ENCODE data around the gene ROR2.
"Not testable (repeated sequence)": the region's sequence is repeated elsewhere in the genome, so short reads cannot be mapped to it uniquely, and the experiment has no call there.

ROR2 gene

GRCh38 chr9:91949946-91950664, at the start of gene ROR2:
ROR2 (minus strand) TSS chr9:91950228.
- ATAC-seq = peak; percentile 91
- H3K27me3 Mint-ChIP-seq = peaks cover 63% of the 10 kb centered on the region

GRCh38 chr9:91995000-91995655, 45.1 kb upstream of the ROR2 start:
- H3K36me3 Mint-ChIP-seq (ENCODE audit: low read depth) = no peaks in the 10 kb centered on the region
- no peaks in the 10 kb centered on the region for H3K4me1 Mint-ChIP-seq
- ATAC-seq = no peak

More at GRCh38 chr9:91949946-91950664, at the start of gene ROR2:
- H3K27ac Mint-ChIP-seq = no peak within 1 kb of the TSS
- peak within 1 kb of the TSS; percentile 56 for H3K4me3 Mint-ChIP-seq
- peaks cover 4% of the 10 kb centered on the region for H3K4me1 Mint-ChIP-seq
- no peaks in the 10 kb centered on the region for H3K36me3 Mint-ChIP-seq (ENCODE audit: low read depth)
- DNase-seq = peak; percentile 67
- H3K9me3 Mint-ChIP-seq = no peaks in the 10 kb centered on the region

GRCh38 chr9:91994422-91994821, 44.4 kb upstream of the ROR2 start:
- no peak overlapping the region for H3K27ac Mint-ChIP-seq
- H3K36me3 Mint-ChIP-seq (ENCODE audit: low read depth) = no peaks in the 10 kb centered on the region
- DNase-seq = no peak
- H3K27me3 Mint-ChIP-seq = peaks cover 24% of the 10 kb centered on the region
- no peak for ATAC-seq
- no peak overlapping the region for H3K4me3 Mint-ChIP-seq
- no peaks in the 10 kb centered on the region for H3K4me1 Mint-ChIP-seq
- no peaks in the 10 kb centered on the region for H3K9me3 Mint-ChIP-seq

More at GRCh38 chr9:91995000-91995655, 45.1 kb upstream of the ROR2 start:
- Mint-ChIP-seq H3K4me3 (no peak overlapping the region), H3K27ac (no peak overlapping the region), H3K27me3 (peaks cover 23% of the 10 kb centered on the region), H3K9me3 (no peaks in the 10 kb centered on the region)
- DNase-seq = no peak

- Mint-ChIP-seq H3K4me3 (no peak overlapping the region), H3K27ac (no peak overlapping the region), H3K27me3 (peaks cover 21% of the 10 kb centered on the region), H3K9me3 (no peaks in the 10 kb centered on the region), H3K36me3 (ENCODE audit: low read depth) (no peaks in the 10 kb centered on the region), H3K4me1 (no peaks in the 10 kb centered on the region)
- DNase-seq (no peak), ATAC-seq (no peak)
These were observed 42.5 kb upstream of the ROR2 start for GRCh38 chr9:91992461-91993041.

GRCh38 chr9:91991721-91992341, 41.8 kb upstream of the ROR2 start:
- Mint-ChIP-seq H3K27ac (no peak overlapping the region), H3K27me3 (peaks cover 21% of the 10 kb centered on the region), H3K4me3 (no peak overlapping the region), H3K36me3 (ENCODE audit: low read depth) (no peaks in the 10 kb centered on the region), H3K9me3 (no peaks in the 10 kb centered on the region), H3K4me1 (no peaks in the 10 kb centered on the region)
- ATAC-seq (no peak), DNase-seq (no peak)

- no peaks in the 10 kb centered on the region for H3K9me3 Mint-ChIP-seq
- H3K4me3 Mint-ChIP-seq = no peak overlapping the region
- no peak for DNase-seq
- H3K27me3 Mint-ChIP-seq = peaks cover 5% of the 10 kb centered on the region
- H3K27ac Mint-ChIP-seq = no peak overlapping the region
- no peaks in the 10 kb centered on the region for H3K4me1 Mint-ChIP-seq
- no peaks in the 10 kb centered on the region for H3K36me3 Mint-ChIP-seq (ENCODE audit: low read depth)
- ATAC-seq = no peak
These were observed 36.2 kb upstream of the ROR2 start for GRCh38 chr9:91986248-91986647.

- ATAC-seq = no peak
- no peak for DNase-seq
- no peaks in the 10 kb centered on the region for H3K4me1 Mint-ChIP-seq
- no peak overlapping the region for H3K27ac Mint-ChIP-seq
- no peaks in the 10 kb centered on the region for H3K36me3 Mint-ChIP-seq (ENCODE audit: low read depth)
- H3K27me3 Mint-ChIP-seq = peaks cover 5% of the 10 kb centered on the region
- no peaks in the 10 kb centered on the region for H3K9me3 Mint-ChIP-seq
- no peak overlapping the region for H3K4me3 Mint-ChIP-seq
These were observed 35.7 kb upstream of the ROR2 start for GRCh38 chr9:91985692-91986091.

GRCh38 chr9:91978740-91979414, 28.8 kb upstream of the ROR2 start:
- peaks cover 5% of the 10 kb centered on the region for H3K27me3 Mint-ChIP-seq
- no peak overlapping the region for H3K4me3 Mint-ChIP-seq
- no peak overlapping the region for H3K27ac Mint-ChIP-seq
- no peaks in the 10 kb centered on the region for H3K9me3 Mint-ChIP-seq
- no peaks in the 10 kb centered on the region for H3K36me3 Mint-ChIP-seq (ENCODE audit: low read depth)
- ATAC-seq = no peak
- no peaks in the 10 kb centered on the region for H3K4me1 Mint-ChIP-seq
- DNase-seq = no peak

- H3K36me3 Mint-ChIP-seq (ENCODE audit: low read depth); H3K9me3 Mint-ChIP-seq; H3K27me3 Mint-ChIP-seq; H3K4me3 Mint-ChIP-seq; DNase-seq; H3K4me1 Mint-ChIP-seq; ATAC-seq; H3K27ac Mint-ChIP-seq: not testable (repeated sequence)
These were observed 25.2 kb upstream of the ROR2 start for GRCh38 chr9:91975254-91975653.

- no peaks in the 10 kb centered on the region for H3K9me3 Mint-ChIP-seq
- ATAC-seq (no peak), DNase-seq (no peak)
- H3K4me3 Mint-ChIP-seq = no peak overlapping the region
- peaks cover 5% of the 10 kb centered on the region for H3K27me3 Mint-ChIP-seq
- no peaks in the 10 kb centered on the region for H3K36me3 Mint-ChIP-seq (ENCODE audit: low read depth)
- H3K27ac Mint-ChIP-seq = no peak overlapping the region
- no peaks in the 10 kb centered on the region for H3K4me1 Mint-ChIP-seq
These were observed 22.7 kb upstream of the ROR2 start for GRCh38 chr9:91972711-91973110.

GRCh38 chr9:91972076-91972626, 22.1 kb upstream of the ROR2 start:
- DNase-seq = no peak
- no peak for ATAC-seq
- H3K9me3 Mint-ChIP-seq = no peaks in the 10 kb centered on the region
- no peak overlapping the region for H3K4me3 Mint-ChIP-seq
- H3K27me3 Mint-ChIP-seq = peaks cover 5% of the 10 kb centered on the region
- H3K36me3 Mint-ChIP-seq (ENCODE audit: low read depth) = no peaks in the 10 kb centered on the region
- H3K27ac Mint-ChIP-seq = no peak overlapping the region
- H3K4me1 Mint-ChIP-seq = no peaks in the 10 kb centered on the region

- Mint-ChIP-seq H3K9me3 (no peaks in the 10 kb centered on the region), H3K27me3 (peaks cover 17% of the 10 kb centered on the region), H3K27ac (no peak overlapping the region), H3K4me3 (no peak overlapping the region), H3K36me3 (ENCODE audit: low read depth) (no peaks in the 10 kb centered on the region), H3K4me1 (no peaks in the 10 kb centered on the region)
- DNase-seq = no peak
- ATAC-seq = no peak
These were observed 17.2 kb upstream of the ROR2 start for GRCh38 chr9:91967259-91967658.

GRCh38 chr9:91966503-91966902, 16.5 kb upstream of the ROR2 start:
- H3K36me3 Mint-ChIP-seq (ENCODE audit: low read depth) = no peaks in the 10 kb centered on the region
- DNase-seq (no peak), ATAC-seq (no peak)
- H3K4me3 Mint-ChIP-seq = no peak overlapping the region
- no peaks in the 10 kb centered on the region for H3K9me3 Mint-ChIP-seq
- no peak overlapping the region for H3K27ac Mint-ChIP-seq
- H3K4me1 Mint-ChIP-seq = no peaks in the 10 kb centered on the region
- H3K27me3 Mint-ChIP-seq = peaks cover 17% of the 10 kb centered on the region

- H3K9me3 Mint-ChIP-seq = peaks cover 9% of the 10 kb centered on the region
- H3K4me1 Mint-ChIP-seq = no peaks in the 10 kb centered on the region
These were observed 13.7 kb upstream of the ROR2 start for GRCh38 chr9:91963711-91964240.

More at GRCh38 chr9:91963711-91964240, 13.7 kb upstream of the ROR2 start:
- Mint-ChIP-seq H3K27me3 (peaks cover 17% of the 10 kb centered on the region), H3K27ac (no peak overlapping the region), H3K4me3 (no peak overlapping the region), H3K36me3 (ENCODE audit: low read depth) (no peaks in the 10 kb centered on the region)
- ATAC-seq (no peak), DNase-seq (no peak)
